Stimulated activated CD4-positive, alpha-beta T cell treated with anti-CD3 and anti-CD28 coated beads, TNF-alpha, amount 100 ng/mL, for 48 hours (primary cell): Measurements from ENCODE around the gene ZFHX3.
"Not testable (repeated sequence)": the region's sequence is repeated elsewhere in the genome, so short reads cannot be mapped to it uniquely, and the experiment has no call there.

ENCODE experiments used
- DNase-seq, 3 donors: peaks; one replicate each; pipeline ENCODE4 v3.0.0-alpha.2; 2020; ENCODE audit warnings: low read depth in 3 of 3

ZFHX3 gene

GRCh38 chr16:72996291-72997062 lies 51.5 kb downstream of the ZFHX3 start:
- no peak for DNase-seq

- DNase-seq: not testable (repeated sequence)
These were observed 52.1 kb downstream of the ZFHX3 start for GRCh38 chr16:72995882-72996270.

DNA sequence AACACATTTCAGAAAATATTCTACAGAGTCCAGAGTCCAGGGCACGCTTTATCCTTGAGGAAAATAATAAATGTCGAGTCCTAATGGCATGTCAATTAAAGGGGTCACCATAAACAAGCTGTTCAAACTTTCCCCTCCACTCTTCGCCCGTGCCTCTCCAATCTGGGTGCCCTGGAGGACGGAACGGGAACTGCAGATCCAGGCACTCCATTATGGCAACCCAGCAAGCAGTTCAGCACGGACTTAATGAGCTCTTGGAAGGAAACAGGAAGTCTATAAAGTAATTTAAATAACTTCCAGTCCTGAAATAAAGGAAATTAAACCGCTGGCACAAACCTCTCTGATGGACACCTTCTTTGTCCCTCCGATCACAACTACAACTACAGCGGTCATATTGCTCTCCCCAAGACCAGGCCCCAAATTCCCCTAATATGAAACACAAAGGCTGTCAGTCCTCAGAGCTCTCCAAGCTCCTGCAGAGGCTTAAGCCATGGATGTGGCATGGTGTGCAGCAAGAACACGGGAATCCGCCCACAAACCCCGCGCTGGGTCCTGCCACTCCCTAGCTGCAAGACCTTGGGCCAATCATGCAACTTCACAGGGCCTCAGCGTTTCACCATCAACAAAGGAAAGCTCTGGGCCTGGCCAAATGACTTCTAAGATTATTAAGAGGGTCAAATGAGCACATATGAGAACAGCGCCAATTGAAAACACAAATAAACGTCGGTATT lies 52.6 kb downstream of the ZFHX3 start:
- DNase-seq: no peak

DNA sequence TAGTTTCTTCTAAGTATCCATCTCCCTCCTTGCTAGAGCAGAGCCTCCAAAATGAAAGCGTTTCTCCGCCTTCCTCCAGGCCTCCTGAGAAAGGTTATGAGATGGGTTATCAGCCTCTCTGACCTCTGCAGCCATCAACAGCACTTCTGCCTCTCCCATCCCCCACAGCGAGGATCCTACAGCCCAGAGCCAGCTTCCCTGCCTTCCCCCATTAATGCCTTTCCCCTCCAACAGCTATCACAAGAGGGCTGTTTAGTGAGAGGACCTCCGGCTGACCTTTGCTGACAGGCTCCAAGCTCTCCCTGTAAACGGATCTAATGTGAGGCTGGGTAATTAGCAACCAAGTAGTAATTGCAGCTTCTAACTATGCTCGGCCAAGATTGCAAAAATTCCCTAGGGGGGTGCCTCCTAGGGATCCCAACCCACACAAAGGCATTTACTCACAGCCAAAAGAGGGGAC lies 55.8 kb downstream of the ZFHX3 start:
- DNase-seq: no peak

GRCh38 chr16:72991644-72992043 lies 56.3 kb downstream of the ZFHX3 start:
- no peak for DNase-seq

- no peak for DNase-seq
These were observed 56.7 kb downstream of the ZFHX3 start for GRCh38 chr16:72991211-72991610.

- DNase-seq: no peak
These were observed 57.4 kb downstream of the ZFHX3 start for GRCh38 chr16:72990571-72990970.

DNA sequence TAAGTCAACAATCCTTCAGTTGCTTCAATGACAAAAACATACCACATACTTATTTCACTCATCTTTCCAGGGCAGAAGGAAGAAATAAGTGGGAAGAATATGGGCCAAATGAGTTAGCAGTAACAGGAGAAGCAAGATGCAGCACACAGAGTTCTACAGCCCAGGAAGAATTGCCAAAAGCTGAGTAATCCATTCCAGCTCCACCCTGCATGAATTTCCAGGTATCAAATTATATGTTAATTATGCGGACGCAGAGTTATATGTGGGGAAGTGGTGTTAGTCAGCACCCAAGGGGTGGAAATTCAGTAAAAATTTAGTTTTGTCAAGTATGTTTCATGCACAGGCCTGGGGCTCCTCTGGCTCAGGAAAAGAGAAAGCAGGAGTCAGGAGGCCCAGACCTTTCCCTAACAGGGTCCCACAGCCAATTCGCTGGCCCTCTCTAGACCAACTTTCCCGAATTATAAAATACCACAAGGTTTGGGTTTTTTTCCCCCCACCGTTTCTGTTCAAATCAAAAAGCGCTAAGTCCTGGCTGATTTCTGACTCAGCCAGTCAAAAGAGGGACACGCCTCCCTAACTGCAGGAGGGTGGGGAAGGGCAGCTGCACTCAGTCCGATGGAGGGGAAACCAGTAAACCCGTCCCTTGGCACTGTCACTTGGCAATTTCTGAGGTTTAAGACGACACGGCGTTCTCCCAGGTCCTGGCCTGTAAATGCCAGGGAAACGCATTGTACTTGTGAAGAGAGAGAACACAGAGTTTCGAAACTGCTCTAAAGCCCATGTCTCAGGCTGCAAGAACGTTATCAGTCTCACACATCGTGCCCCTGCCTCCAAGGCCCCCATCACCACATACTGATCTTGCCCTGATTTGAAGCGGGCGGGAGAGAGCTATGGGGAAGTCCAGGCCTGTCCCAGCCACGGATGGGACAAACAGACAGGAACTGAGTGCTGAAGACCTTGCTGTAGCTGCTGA lies 58.1 kb downstream of the ZFHX3 start:
- no peak for DNase-seq

- DNase-seq: not testable (repeated sequence)
These were observed 58.7 kb downstream of the ZFHX3 start for GRCh38 chr16:72989203-72989578.

- no peak for DNase-seq
These were observed 59.4 kb downstream of the ZFHX3 start for GRCh38 chr16:72988569-72988968.

DNA sequence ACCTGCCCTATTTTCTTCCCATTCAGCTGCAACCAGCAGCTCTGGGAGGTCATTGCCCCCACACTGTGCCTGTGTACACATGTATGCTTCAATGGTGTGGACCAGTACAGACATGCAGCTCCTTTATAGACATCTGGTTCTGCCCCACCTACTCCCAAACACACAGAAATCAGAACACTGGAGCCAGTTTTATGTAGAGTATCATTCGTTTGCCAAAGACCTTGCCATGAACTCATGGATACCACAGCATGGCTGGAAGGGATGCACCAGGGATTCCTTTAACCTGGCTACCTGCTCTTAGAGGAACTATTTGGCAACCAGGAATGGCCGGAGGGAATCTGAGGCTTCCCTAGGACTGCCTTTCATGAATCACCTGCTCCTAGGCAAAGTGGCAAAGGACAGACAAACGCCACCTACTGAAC lies 60.4 kb downstream of the ZFHX3 start:
- DNase-seq: no peak

DNA sequence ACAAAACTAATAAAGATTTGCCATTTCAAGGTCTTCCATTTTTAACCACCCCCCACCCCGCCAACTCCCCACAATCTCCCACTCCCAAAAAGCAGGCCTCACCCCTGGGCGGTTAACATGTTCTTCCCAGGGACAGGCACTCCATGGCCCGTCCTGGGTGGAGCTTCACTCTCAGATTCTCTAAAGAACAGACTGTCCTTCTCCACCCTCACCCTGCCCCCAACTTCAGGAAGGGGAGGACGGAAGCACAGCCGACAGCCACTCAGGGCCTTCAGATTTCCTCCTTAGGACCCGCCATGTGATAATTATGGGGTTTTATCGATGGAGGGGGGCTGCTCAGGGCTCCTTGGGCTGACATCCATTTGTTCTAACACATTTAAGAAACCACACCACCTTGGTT lies 61.9 kb downstream of the ZFHX3 start:
- DNase-seq: no peak

DNA sequence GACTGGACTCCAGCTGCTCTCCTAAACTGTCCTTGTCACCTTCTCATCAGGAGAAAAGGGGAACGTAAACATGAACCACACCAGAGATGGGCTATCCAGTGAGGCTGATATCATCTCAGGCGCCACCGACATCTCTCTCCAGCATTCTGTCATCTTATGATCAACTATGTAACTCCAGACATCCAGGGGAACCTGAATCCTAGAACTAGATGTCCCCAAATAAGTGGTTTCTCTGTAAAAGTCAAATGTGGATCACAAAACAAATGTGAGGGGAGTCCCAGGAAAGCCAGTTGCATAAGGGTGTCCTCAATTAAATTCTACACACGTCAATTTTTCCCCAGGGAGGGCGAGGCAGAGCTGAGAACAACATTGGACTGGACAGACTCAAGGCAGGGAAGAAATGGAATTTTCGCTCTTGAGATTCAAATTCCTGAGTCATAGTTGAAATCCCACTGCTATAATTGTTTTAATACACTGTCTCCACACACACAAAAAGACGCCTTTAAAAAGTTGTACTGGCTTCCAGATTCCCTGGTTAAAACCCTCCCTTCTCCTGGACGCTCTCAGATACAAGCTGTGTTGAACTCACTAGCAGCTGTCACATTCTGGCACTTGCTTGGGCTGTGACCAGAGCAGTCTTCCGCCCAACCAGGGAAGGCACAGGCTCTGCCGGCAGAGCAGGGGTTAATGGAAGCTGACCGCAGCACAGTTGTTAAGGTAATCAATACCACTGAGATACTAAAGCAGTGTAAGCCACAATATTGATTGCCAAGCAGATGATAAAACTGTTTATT lies 62.6 kb downstream of the ZFHX3 start:
- DNase-seq: no peak

GRCh38 chr16:72983728-72984350 lies 64.1 kb downstream of the ZFHX3 start:
- DNase-seq: no peak

DNA sequence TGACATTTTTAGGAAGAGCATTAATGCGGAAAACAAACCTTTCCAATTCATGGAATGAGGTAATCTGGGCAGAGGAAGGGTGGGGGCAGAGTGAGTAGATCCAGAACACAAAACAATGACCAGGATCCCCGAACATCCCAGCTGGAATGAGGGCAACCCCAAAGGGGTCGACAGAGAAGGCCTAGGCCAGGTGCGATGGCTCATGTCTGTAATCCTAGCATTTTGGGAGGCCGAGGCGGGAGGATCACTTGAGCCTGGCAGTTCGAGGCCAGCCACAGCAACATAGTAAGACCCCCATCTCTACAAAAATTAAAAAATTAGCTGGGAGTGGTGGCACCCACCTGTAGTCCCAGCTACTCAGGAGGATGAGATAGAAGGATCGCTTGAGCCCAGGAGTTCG lies 64.7 kb downstream of the ZFHX3 start:
- no peak for DNase-seq

DNA sequence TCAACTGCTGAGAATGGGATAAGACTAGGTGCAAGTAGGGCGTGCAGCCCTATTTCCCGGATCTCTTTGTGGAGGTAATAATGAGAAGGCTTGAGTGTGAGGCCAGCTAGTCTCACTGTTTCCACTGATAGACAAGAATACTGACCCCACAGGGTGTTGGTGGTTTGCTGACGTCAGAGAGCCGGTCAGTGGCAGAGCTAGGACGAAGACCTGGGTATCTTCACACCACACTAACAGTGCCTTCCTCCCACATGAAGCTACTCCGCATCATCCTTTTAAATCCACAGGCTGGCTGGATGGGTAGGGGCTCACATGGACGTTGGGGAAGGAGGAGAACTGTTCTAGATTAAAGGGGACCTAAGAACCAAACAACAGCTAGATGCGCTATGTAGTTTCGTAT lies 68.0 kb downstream of the ZFHX3 start:
- no peak for DNase-seq

DNA sequence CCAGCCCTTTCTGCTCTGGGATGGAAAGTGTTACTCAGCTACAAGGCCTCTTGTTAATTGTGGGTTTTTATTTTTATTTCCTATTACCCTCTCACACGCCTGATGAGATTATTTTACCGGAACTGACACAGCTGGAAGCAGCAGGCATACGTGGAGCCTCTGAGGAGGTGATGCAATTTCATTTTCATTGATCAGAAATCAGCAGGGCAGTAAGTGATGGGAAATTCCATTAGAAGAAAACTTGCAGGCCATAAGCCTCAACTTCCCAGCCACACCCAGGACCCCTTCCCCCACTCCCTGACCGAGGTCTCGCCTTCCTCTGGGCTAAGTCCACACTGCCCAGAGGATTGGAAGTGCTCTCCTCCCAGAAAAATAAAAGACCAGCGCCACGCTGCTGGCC lies 69.7 kb downstream of the ZFHX3 start:
- DNase-seq: no peak

- DNase-seq: no peak
These were observed 70.8 kb downstream of the ZFHX3 start for GRCh38 chr16:72977127-72977526.

- DNase-seq: no peak
These were observed 71.4 kb downstream of the ZFHX3 start for GRCh38 chr16:72976438-72977064.

DNA sequence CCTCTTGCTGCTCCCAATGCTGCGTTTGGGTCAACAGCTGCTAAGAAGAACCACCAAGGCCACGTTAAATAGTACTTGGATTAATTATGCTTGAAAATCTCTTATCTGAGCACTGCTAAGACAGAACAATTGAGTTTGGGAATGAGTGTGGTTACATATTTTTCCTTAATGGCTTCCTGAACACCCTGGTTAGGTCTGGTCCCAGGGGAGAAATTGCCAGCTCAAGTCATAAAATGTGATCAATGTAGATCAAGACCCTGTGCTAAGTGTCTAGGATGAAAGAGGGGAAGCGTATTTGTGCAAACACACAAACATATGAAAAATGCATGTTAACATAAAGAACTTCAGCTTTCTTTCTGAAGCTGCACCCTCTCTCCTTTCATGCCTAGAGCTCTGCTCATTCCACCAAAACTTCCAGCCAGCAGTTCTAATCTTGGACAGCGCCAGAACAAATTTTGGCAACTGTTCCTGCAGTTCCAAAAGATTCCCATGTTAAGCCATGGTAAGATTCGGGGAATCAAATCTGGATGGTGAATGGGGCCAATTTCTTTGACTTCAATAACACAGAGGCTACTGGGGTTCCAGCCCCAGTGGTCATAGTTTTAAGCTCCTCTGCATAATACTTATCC lies 72.0 kb downstream of the ZFHX3 start:
- DNase-seq: no peak
